HCT116 (cell line): ENCODE results near the gene KCNK5.

Experiments used
- CTCF ChIP-seq, 3 experiments: fragments of 200-600 bp in 1 of 3; sonication (generic) in 1 of 3; IDR thresholded peaks in 2 of 3; conservative IDR thresholded peaks in 1 of 3; 2 replicates each; pipeline ENCODE4 v1.5.1; 2012 to 2017; ENCODE audit warnings: low read depth in 2 of 3, low read length in 2 of 3, antibody characterized with exemption in 1 of 3, borderline replicate concordance in 1 of 3, control low read depth in 1 of 3, mild to moderate bottlenecking in 1 of 3, mixed read lengths in 1 of 3, mixed run types in 1 of 3, moderate library complexity in 1 of 3; ENCODE audit not compliant: insufficient read depth in 1 of 3
- EZH2 ChIP-seq: fragments of 200-600 bp; sonication (generic); IDR thresholded peaks from 2 replicates; pipeline ENCODE4 v1.6.1; 2017; ENCODE audit warnings: antibody characterized with exemption, mixed run types
- FOSL1 ChIP-seq: IDR thresholded peaks from 2 replicates; pipeline ENCODE4 v1.6.1; 2012; ENCODE audit warnings: low read depth
- POLR2A ChIP-seq: IDR thresholded peaks from 2 replicates; pipeline ENCODE4 v1.7.0; 2011; ENCODE audit warnings: borderline replicate concordance; ENCODE audit not compliant: insufficient read depth, insufficient read length; ENCODE audit errors: extremely low read depth
- POLR2AphosphoS5 ChIP-seq: IDR thresholded peaks from 2 replicates; pipeline ENCODE4 v1.6.1; 2011; ENCODE audit warnings: mild to moderate bottlenecking, low read depth, low read length, moderate library complexity
- RAD21 ChIP-seq: IDR thresholded peaks from 2 replicates; pipeline ENCODE4 v1.6.1; 2012; ENCODE audit warnings: low read depth, mild to moderate bottlenecking
- SP1 ChIP-seq: IDR thresholded peaks from 2 replicates; pipeline ENCODE4 v1.6.1; 2012; ENCODE audit warnings: low read depth
- TF ChIP-seq, protein P1 (sequence below): IDR thresholded peaks from 2 replicates; pipeline ENCODE4 v1.6.1; 2012

DNA sequence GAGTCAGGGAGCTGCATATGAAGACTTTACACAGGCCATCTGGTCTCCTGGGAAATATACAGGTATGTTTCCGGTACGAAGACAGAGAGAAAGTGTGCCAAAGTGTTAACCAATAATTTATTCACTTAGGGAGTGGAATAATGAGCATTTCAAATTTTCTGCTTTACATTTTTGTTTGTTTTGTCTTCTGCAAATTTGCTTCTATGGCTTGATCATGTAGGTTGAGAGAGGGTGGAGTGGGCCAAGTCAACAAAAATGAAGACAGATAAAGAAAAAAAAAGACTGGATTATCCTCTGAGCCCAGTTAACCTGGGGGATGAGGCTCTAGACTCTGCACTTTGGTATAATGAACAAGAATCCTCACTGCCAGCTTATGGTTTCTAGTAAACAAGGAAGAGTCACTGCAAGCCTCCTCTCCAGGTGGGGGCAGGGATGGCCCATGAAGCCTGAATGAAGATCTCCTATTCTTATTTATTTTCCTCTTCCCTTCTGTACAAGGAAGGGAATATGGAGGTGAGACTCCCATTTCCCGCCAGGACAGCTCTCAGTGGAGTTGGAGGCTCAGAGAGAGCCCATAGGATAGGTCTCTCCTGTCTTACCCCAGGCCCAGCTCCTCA lies 47.2 kb upstream of the KCNK5 start:
- TF ChIP-seq CTCF (IDR thresholded peaks at IDR 0.05 in 2 of 3, conservative IDR thresholded peaks at IDR 0.05 in 1 of 3; ENCODE audit: borderline replicate concordance in 1 of 3, insufficient read depth in 1 of 3, low read depth in 2 of 3, low read length in 2 of 3) (no peak), RAD21 (no peak), EZH2 (no peak), POLR2AphosphoS5 (no peak), POLR2A (no peak), FOSL1 (no peak), SP1 (no peak)
- TF ChIP-seq, protein P1, sequence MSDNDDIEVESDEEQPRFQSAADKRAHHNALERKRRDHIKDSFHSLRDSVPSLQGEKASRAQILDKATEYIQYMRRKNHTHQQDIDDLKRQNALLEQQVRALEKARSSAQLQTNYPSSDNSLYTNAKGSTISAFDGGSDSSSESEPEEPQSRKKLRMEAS = no peak
